ENCODE measurements around the gene HIP1R.

DNA sequence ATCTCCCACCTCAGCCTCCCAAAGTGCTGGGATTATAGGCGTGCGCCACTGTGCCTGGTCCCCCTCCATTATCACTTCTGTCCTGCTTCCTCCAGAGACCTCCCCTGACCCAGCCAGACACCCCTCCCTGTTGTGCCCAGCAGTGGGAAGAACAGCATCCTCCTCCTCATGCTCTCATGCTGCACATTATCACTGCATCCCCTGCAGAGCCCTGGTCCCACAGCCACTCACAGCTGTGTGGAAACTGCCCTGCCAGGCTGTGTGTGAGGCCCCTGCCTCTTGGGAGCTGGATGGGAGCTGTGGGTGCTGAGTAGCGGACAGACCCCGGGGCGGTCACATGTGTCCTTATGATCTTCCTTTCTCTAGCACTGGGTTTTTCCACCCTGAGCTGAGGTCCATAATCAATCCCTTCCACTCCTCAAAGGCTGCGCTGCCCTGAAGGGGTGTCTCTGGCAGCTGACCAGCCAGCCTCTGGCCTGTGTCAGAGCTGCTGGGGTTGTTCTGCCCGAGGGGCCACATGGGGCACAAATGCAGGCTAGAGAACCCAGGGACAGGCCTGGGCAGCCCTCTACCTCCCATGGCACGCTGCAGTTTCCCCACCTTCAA lies 9.2 kb downstream of the HIP1R start:
- TF ChIP-seq, protein P1, sequence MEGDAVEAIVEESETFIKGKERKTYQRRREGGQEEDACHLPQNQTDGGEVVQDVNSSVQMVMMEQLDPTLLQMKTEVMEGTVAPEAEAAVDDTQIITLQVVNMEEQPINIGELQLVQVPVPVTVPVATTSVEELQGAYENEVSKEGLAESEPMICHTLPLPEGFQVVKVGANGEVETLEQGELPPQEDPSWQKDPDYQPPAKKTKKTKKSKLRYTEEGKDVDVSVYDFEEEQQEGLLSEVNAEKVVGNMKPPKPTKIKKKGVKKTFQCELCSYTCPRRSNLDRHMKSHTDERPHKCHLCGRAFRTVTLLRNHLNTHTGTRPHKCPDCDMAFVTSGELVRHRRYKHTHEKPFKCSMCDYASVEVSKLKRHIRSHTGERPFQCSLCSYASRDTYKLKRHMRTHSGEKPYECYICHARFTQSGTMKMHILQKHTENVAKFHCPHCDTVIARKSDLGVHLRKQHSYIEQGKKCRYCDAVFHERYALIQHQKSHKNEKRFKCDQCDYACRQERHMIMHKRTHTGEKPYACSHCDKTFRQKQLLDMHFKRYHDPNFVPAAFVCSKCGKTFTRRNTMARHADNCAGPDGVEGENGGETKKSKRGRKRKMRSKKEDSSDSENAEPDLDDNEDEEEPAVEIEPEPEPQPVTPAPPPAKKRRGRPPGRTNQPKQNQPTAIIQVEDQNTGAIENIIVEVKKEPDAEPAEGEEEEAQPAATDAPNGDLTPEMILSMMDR (IDR thresholded peaks at IDR 0.05; ENCODE audit: low read depth, low read length): no peak
- TF ChIP-seq POLR2A (IDR thresholded peaks at IDR 0.05; ENCODE audit: extremely low read depth, insufficient read length) (no peak), MYC (IDR thresholded peaks at IDR 0.05; ENCODE audit: low read depth, low read length) (no peak)
- TF ChIP-seq, protein P2, sequence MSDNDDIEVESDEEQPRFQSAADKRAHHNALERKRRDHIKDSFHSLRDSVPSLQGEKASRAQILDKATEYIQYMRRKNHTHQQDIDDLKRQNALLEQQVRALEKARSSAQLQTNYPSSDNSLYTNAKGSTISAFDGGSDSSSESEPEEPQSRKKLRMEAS (IDR thresholded peaks at IDR 0.05; ENCODE audit: low read depth, low read length): no peak
